ENCODE data around the gene CYP2A6. TPM values are rescaled to one million over a fixed set of nuclear protein-coding genes. Genes with fewer than 3 reads are reported as not detected.
"Not testable (repeated sequence)": the region's sequence is repeated elsewhere in the genome, so short reads cannot be mapped to it uniquely, and the experiment has no call there.

Gene CYP2A6
- total and polyA plus RNA-seq, 10 donors: 0.33 TPM; not detected in 9

DNA sequence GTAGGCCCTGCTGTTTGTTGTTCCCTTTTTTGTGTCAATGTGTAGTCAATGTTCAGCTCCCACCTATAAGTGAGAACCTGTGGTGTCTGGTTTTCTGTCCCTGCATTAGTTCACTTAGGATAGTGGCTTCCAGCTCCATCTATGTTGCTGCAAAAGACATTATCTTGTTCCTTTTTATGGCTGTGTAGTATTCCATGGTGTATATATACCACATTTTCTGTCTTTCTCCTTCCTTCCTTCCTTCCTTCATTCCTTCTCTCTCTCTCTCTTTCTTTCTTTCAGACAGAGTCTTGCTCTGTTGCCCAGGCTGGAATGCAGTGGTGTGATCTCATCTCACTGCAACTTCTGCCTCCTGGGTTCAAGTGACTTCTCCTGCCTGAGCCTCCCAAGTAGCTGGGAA, 21.0 kb downstream of the CYP2A6 start:
- Histone ChIP-seq H3K27me3 (replicated peaks in 1 of 7) (no peaks in the 10 kb centered on the region), H3K4me3 (no peak overlapping the region), H3K36me3 (peaks cover 0 to 24% (median 3%) of the 10 kb centered on the region in 6 donors), H3K27ac (no peak overlapping the region), H3K4me1 (peaks cover 0 to 12% (median 0%) of the 10 kb centered on the region in 6 donors), H3K9me3 (no peaks in the 10 kb centered on the region)
- TF ChIP-seq, protein P1, sequence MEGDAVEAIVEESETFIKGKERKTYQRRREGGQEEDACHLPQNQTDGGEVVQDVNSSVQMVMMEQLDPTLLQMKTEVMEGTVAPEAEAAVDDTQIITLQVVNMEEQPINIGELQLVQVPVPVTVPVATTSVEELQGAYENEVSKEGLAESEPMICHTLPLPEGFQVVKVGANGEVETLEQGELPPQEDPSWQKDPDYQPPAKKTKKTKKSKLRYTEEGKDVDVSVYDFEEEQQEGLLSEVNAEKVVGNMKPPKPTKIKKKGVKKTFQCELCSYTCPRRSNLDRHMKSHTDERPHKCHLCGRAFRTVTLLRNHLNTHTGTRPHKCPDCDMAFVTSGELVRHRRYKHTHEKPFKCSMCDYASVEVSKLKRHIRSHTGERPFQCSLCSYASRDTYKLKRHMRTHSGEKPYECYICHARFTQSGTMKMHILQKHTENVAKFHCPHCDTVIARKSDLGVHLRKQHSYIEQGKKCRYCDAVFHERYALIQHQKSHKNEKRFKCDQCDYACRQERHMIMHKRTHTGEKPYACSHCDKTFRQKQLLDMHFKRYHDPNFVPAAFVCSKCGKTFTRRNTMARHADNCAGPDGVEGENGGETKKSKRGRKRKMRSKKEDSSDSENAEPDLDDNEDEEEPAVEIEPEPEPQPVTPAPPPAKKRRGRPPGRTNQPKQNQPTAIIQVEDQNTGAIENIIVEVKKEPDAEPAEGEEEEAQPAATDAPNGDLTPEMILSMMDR (IDR thresholded peaks at IDR 0.05 in 8 of 11, conservative IDR thresholded peaks at IDR 0.05 in 3 of 11): no peak
- TF ChIP-seq POLR2A (IDR thresholded peaks at IDR 0.05) (no peak), POLR2AphosphoS5 (IDR thresholded peaks at IDR 0.05) (no peak)
- intact Hi-C loops (cut with DNase I; ENCODE audit: low total_unique reads): no loop called here
- no peak for DNase-seq

DNA sequence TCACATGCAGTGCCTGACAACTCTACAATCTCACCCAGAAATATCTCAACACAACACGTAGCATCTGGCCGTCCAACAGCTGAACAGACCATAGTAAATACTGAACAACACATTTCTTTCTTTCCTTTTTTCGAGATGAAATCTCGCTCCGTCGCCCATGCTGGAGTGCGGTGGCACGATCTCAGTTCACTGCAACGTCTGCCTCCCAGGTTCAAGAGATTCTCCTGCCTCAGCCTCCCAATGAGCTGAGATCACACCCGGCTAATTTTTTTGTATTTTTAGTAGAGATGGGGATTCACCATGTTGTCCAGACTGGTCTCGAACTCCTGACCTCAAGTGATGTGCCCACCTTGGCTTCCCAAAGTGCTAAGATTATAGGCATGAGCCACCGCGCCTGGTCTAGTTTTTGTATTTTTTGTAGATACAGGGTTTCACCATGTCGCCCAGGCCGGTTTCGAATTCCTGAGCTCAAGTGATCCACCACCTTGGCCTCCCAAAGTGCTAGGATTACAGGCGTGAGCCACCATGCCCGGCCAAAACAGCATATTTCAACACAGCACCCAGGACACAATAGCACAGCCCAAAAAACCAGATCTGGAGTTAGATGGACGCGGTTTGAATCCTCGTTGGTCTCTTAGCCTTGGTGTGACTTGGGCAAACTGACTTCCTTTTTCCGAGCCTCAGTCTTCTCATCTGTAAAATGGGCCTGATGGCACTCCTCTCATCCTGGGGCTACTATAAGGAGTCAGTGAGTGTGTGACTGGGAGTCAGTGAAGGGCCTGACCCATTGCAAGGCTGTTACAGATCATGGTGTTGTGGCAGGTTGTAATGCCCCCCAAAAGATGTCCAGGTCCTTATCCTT, 22.6 kb downstream of the CYP2A6 start:
- Histone ChIP-seq H3K36me3 (peaks cover 0 to 24% (median 3%) of the 10 kb centered on the region in 6 donors), H3K4me1 (peaks cover 0 to 24% (median 12%) of the 10 kb centered on the region in 6 donors), H3K27ac (peak overlapping the region in 1 of 8 donors; percentile 54), H3K27me3 (replicated peaks in 1 of 7) (no peaks in the 10 kb centered on the region), H3K9me3 (no peaks in the 10 kb centered on the region), H3K4me3 (no peak overlapping the region)
- no peak for DNase-seq
- intact Hi-C loops (cut with DNase I; ENCODE audit: low total_unique reads): no loop called here
- TF ChIP-seq POLR2A (IDR thresholded peaks at IDR 0.05) (no peak), POLR2AphosphoS5 (IDR thresholded peaks at IDR 0.05) (no peak)
- TF ChIP-seq, protein P1 (IDR thresholded peaks at IDR 0.05 in 8 of 11, conservative IDR thresholded peaks at IDR 0.05 in 3 of 11): no peak
- 95 to 98% (median 95%) methylated on average over 22 of the region's 22 CpGs for WGBS, 5 donors

DNA sequence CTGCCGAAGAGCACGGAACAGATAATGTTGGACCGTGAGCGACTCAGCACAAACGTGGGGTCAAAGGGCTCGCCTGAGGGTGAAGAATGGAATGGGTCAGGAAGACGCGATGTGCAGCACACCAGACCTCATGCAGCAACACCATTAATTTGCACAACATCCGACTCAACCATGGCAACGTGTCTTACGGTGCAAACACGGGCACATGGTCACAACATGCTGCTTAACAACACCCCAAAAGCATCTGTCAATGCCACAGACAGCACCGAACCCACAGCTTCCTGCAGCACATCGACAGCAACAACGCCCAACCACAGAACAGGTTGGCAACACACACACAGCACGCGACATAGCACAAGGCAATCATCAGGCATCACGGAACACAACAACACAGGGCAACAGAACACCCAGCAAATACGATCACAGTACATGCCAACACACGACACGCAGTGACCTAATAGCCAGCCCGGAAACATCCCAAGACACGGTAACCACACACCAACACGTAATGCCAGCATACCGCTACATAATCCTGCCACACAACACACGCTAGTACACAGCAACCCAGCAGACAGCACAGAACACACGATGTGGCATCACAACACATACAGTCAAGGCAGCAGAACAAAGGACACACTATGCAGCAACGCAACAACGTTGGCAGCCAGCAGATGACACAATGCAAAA, 23.4 kb downstream of the CYP2A6 start:
- Histone ChIP-seq H3K36me3 (peaks cover 0 to 24% (median 3%) of the 10 kb centered on the region in 6 donors), H3K27ac (peak overlapping the region in 1 of 8 donors; percentile 54), H3K4me1 (peaks cover 0 to 32% (median 19%) of the 10 kb centered on the region in 6 donors)
- WGBS, 5 donors: 54 to 73% (median 66%) methylated on average over 29 of the region's 29 CpGs
- H3K9me3 ChIP-seq; intact Hi-C loops (cut with DNase I; ENCODE audit: low total_unique reads); H3K4me3 ChIP-seq; DNase-seq; H3K27me3 ChIP-seq (replicated peaks in 1 of 7): not testable (repeated sequence)
- TF ChIP-seq POLR2AphosphoS5 (IDR thresholded peaks at IDR 0.05): peak in 2 of 3 donors; percentile 14 to 30

DNA sequence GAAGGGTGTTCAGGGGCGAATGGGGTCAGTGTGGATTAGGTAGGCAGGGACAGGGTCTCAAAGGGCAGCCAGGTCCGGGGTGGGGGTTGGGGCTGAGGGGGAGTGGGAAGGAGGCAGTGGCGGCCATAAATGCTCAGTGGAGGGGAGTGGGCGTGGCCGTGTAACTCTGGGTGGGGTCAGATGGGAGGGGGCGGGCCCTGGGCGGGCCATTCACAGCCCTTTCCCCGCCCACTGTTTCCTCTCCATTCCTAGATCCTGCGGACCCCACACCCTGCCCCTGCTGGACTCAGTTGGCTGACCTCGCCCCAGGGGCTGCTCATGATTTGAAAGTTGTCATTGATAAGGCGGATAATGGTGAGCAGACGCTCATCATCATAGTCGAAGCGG, 23.9 kb downstream of the CYP2A6 start:
- Histone ChIP-seq H3K4me1 (peaks cover 0 to 32% (median 19%) of the 10 kb centered on the region in 6 donors), H3K27ac (peak overlapping the region in 1 of 8 donors; percentile 54), H3K36me3 (peaks cover 0 to 24% (median 3%) of the 10 kb centered on the region in 6 donors)
- 82 to 91% (median 88%) methylated on average over 6 to 9 of the region's 14 CpGs for WGBS, 5 donors
- H3K4me3 ChIP-seq; intact Hi-C loops (cut with DNase I; ENCODE audit: low total_unique reads); H3K27me3 ChIP-seq (replicated peaks in 1 of 7); DNase-seq; H3K9me3 ChIP-seq: not testable (repeated sequence)

DNA sequence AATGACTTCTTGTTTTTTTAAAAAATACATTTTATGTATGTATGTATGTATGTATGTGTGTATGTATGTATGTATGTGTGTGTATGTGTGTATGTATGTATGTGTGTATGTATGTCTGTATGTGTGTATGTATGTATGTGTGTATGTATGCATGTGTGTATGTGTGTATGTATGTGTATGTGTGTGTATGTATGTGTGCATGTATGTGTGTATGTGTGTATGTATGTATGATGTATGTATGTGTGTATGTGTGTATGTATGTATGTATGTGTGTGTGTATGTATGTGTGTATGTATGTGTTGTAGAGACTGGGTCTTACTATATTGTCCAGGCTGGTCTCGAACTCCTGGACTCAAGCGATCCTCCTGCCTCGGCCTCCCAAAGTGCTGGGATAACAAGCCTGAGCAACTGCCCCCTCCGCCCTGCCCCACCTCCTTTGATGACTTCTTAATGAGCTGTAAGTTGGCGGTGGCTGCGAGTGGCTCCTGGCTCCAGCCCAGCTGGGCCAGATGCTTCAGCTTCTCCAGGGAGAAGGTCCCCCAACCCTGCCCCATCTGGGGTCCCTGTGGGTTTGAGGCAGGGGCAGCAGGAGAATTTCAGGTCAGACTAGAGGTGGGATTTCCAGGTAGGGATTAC, 24.7 kb downstream of the CYP2A6 start:
- peaks cover 0 to 35% (median 19%) of the 10 kb centered on the region in 6 donors for H3K4me1 ChIP-seq
- H3K27ac ChIP-seq; H3K4me3 ChIP-seq; H3K27me3 ChIP-seq (replicated peaks in 1 of 7); H3K9me3 ChIP-seq; intact Hi-C loops (cut with DNase I; ENCODE audit: low total_unique reads); DNase-seq: not testable (repeated sequence)
- H3K36me3 ChIP-seq: peaks cover 0 to 24% (median 3%) of the 10 kb centered on the region in 6 donors
- WGBS, 5 donors: 92 to 96% (median 95%) methylated on average over 2 to 6 of the region's 6 CpGs; no CpG with 5 or more reads in 2 of the 5 donors

DNA sequence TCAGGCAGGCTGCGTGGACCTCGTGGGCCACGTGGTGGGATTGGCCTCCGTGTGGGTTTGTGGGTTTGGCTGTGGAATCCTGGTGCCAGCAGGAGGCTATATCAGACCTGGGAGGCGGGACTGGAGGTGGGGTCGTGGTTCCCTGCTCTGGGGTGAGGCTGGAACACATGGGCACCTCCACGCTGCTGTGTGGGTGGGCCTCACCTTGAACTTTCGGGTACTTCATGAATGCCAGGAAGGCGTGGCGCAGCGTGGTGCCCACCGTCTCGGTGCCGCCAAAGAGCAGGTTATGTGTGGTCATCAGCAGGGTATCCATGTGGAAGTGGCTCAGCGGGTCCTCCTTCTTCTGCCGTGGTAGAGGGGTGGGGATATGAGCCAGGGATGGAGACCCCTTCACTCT, 25.3 kb downstream of the CYP2A6 start:
- intact Hi-C loops (cut with DNase I; ENCODE audit: low total_unique reads): loop anchor here (5.0 kb wide), 1 partner anchor 163 kb away; no protein-coding TSS in a partner anchor
- DNase-seq; H3K9me3 ChIP-seq; H3K27me3 ChIP-seq (replicated peaks in 1 of 7); H3K4me3 ChIP-seq: not testable (repeated sequence)
- WGBS, 5 donors: 79 to 86% (median 84%) methylated on average over 16 of the region's 16 CpGs
- Histone ChIP-seq H3K36me3 (peaks cover 0 to 24% (median 3%) of the 10 kb centered on the region in 6 donors), H3K4me1 (peaks cover under 1 to 41% (median 22%) of the 10 kb centered on the region in 6 donors), H3K27ac (peak overlapping the region in 1 of 8 donors; percentile 83)

DNA sequence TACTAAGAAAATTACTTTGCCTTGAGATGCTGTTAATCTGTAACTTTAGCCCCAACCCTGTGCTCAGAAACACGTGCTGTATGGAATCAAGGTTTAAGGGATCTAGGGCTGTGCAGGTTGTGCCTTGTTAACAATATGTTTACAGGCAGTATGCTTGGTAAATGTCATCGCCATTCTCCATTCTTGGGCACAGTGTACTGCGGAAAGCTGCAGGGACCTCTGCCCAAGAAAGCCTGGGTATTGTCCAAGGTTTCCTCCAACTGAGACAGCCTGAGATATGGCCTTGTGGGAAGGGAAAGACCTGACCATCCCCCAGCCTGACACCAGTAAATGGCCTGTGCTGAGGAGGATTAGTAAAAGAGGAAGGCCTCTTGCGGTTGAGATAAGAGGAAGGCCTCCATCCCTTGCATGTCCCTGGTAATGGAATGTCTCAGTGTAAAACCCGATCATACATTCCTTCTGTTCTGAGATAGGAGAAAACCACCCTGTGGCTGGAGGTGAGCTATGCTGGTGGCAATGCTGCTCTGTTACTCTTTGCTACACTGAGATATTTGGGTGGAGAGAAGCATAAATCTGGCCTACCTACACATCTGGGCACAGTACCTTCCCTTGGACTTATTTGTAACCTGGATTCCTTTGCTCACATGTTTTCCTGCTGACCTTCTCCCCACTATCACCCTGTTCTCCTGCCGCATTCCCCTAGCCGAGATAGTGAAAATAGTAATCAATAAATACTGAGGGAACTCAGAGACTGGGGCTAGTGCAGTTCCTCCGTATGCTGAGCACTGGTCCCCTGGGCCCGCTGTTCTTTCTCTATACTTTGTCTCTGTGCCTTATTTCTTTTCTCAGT, 27.3 kb downstream of the CYP2A6 start:
- Histone ChIP-seq H3K4me1 (peaks cover 18 to 61% (median 42%) of the 10 kb centered on the region in 6 donors), H3K27ac (peak overlapping the region in 7 of 8 donors; percentile 51 to 87 (median 69)), H3K4me3 (peak overlapping the region in 1 of 8 donors; percentile 44), H3K36me3 (peaks cover 0 to 14% (median 3%) of the 10 kb centered on the region in 6 donors)
- intact Hi-C loops (cut with DNase I; ENCODE audit: low total_unique reads): loop anchor here (5.0 kb wide), 1 partner anchor 161 kb away; no protein-coding TSS in a partner anchor
- not testable (repeated sequence) for H3K9me3 ChIP-seq; H3K27me3 ChIP-seq (replicated peaks in 1 of 7); DNase-seq
- WGBS, 5 donors: 43 to 57% (median 48%) methylated on average over 9 of the region's 9 CpGs
